Suprapubic skin (tissue), 4 donors: ENCODE measurements around the gene EYA2.

ENCODE experiments used
- EP300 ChIP-seq: sonication (generic); formaldehyde crosslinking; IDR thresholded peaks from one replicate; pipeline ENCODE4 v1.6.1; 2017; ENCODE audit warnings: antibody characterized with exemption
- POLR2A ChIP-seq, 2 donors: fragments of 450-650 bp; IDR thresholded peaks; one replicate each; pipeline ENCODE4 v1.6.1; 2017; ENCODE audit warnings: antibody characterized with exemption in 2 of 2, mild to moderate bottlenecking in 2 of 2, moderate library complexity in 2 of 2
- POLR2AphosphoS5 ChIP-seq, 3 donors: sonication (generic); formaldehyde crosslinking; IDR thresholded peaks; one replicate each; pipeline ENCODE4 v1.6.1; 2017; ENCODE audit warnings: antibody characterized with exemption in 3 of 3
- TF ChIP-seq, protein P1 (sequence below), 2 donors: fragments of 200-600 bp in 1 of 2; fragments of 450-650 bp in 1 of 2; sonication (generic) in 1 of 2; IDR thresholded peaks; one replicate each; pipeline ENCODE4 v1.5.1; 2016 to 2019; ENCODE audit warnings: antibody characterized with exemption in 2 of 2, mild to moderate bottlenecking in 1 of 2, moderate library complexity in 1 of 2

- TF ChIP-seq, protein P1, sequence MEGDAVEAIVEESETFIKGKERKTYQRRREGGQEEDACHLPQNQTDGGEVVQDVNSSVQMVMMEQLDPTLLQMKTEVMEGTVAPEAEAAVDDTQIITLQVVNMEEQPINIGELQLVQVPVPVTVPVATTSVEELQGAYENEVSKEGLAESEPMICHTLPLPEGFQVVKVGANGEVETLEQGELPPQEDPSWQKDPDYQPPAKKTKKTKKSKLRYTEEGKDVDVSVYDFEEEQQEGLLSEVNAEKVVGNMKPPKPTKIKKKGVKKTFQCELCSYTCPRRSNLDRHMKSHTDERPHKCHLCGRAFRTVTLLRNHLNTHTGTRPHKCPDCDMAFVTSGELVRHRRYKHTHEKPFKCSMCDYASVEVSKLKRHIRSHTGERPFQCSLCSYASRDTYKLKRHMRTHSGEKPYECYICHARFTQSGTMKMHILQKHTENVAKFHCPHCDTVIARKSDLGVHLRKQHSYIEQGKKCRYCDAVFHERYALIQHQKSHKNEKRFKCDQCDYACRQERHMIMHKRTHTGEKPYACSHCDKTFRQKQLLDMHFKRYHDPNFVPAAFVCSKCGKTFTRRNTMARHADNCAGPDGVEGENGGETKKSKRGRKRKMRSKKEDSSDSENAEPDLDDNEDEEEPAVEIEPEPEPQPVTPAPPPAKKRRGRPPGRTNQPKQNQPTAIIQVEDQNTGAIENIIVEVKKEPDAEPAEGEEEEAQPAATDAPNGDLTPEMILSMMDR (IDR thresholded peaks at IDR 0.05): no peak
- TF ChIP-seq POLR2AphosphoS5 (IDR thresholded peaks at IDR 0.05): no peak
- no peak for TF ChIP-seq EP300
- no peak for TF ChIP-seq POLR2A (IDR thresholded peaks at IDR 0.05)
Observed at GRCh38 chr20:47213966-47214365, 319.3 kb downstream of the EYA2 start.
